Osteoblast (primary cell): ENCODE measurements around the gene MATK. TPM values are rescaled to one million over a fixed set of nuclear protein-coding genes. Genes with fewer than 3 reads are reported as not detected.

Source experiments
- DNase-seq: peaks from one replicate; pipeline ENCODE4 v3.0.0; 2011; ENCODE audit warnings: low spot score, mixed read lengths; ENCODE audit not compliant: insufficient read length; ENCODE audit errors: missing footprints
- H2AFZ ChIP-seq: 2 replicates; pipeline ENCODE4 v1.6.0; 2011; ENCODE audit warnings: mild to moderate bottlenecking, low read length
- H3K27ac ChIP-seq: 2 replicates; pipeline ENCODE4 v1.5.1; 2011; ENCODE audit warnings: mild to moderate bottlenecking, low read depth, low read length, moderate library complexity
- H3K27me3 ChIP-seq: 2 replicates; pipeline ENCODE4 v1.6.0; 2012; ENCODE audit warnings: mild to moderate bottlenecking, control low read depth, inconsistent platforms, low read length, moderate library complexity; ENCODE audit not compliant: insufficient read depth
- H3K36me3 ChIP-seq: 2 replicates; pipeline ENCODE4 v1.5.1; 2011; ENCODE audit warnings: mild to moderate bottlenecking, low read length, control low read depth, moderate library complexity; ENCODE audit not compliant: insufficient read depth
- H3K4me1 ChIP-seq: 2 replicates; pipeline ENCODE4 v1.5.1; 2011; ENCODE audit warnings: mild to moderate bottlenecking, low read length, control low read depth, moderate library complexity; ENCODE audit not compliant: insufficient read depth
- H3K4me2 ChIP-seq: 2 replicates; pipeline ENCODE4 v1.6.0; 2011; ENCODE audit warnings: mild to moderate bottlenecking, low read length; ENCODE audit not compliant: insufficient read depth
- H3K4me3 ChIP-seq: fragments of 200-600 bp; sonication (generic); 3 replicates; pipeline ENCODE4 v1.5.1; 2012; ENCODE audit warnings: mild to moderate bottlenecking, low read length, inconsistent platforms; ENCODE audit not compliant: insufficient read depth
- H3K79me2 ChIP-seq: 2 replicates; pipeline ENCODE4 v1.6.0; 2012; ENCODE audit warnings: mild to moderate bottlenecking, low read length, control low read depth, inconsistent platforms; ENCODE audit not compliant: insufficient read depth
- H3K9me3 ChIP-seq: 2 replicates; pipeline ENCODE4 v1.5.1; 2011; ENCODE audit warnings: low read depth, low read length, control low read depth
- H4K20me1 ChIP-seq: 2 replicates; pipeline ENCODE4 v1.6.0; 2012; ENCODE audit warnings: mild to moderate bottlenecking, low read length, control low read depth; ENCODE audit not compliant: insufficient read depth
- CTCF ChIP-seq: IDR thresholded peaks from 2 replicates; pipeline ENCODE4 v1.5.1; 2011; ENCODE audit warnings: mild to moderate bottlenecking, low read depth, low read length, moderate library complexity; ENCODE audit errors: extremely low read depth
- total RNA-seq: library from RNA; depleted of rRNA; stranded (reverse); fragments of >200 nt; gene quantifications from 2 replicates; pipeline ENCODE4 v1.2.3, GENCODE V29; 2012

MATK gene
- total RNA-seq, 1 donor: not detected

DNA sequence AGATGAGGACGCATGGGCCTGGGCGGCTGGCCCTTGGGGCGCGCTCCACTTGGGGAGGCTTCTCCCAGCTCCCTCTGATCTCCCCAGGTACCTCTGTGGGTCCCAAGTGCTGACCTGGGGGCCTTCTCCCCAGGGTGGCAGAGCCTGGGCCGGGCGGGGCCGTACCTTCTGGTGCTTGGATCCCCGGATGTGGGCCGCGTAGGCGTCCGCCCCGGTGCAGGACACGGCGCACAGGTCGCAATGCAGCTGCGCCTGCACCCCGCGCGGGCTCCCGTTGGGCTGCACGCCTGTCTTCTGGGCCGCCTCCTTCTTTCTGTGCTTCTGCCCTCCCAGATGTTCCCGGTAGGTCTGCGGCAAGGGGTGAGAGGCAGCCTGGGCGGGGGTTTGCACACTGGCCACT lies 41.1 kb upstream of the MATK start:
- H3K4me3 ChIP-seq: no peak overlapping the region
- H3K4me1 ChIP-seq: no peaks in the 10 kb centered on the region
- peak; percentile 9 for DNase-seq
- H3K27ac ChIP-seq: no peak overlapping the region
- no peak overlapping the region for H2AFZ ChIP-seq
- peaks cover 26% of the 10 kb centered on the region for H3K27me3 ChIP-seq
- H3K36me3 ChIP-seq: no peaks in the 10 kb centered on the region
- H4K20me1 ChIP-seq: no peaks in the 10 kb centered on the region
- no peaks in the 10 kb centered on the region for H3K9me3 ChIP-seq
- no peak overlapping the region for H3K4me2 ChIP-seq
- TF ChIP-seq CTCF: no peak
- H3K79me2 ChIP-seq: no peaks in the 10 kb centered on the region

GRCh38 chr19:3826163-3826562 lies 40.0 kb upstream of the MATK start:
- H3K36me3 ChIP-seq: no peaks in the 10 kb centered on the region
- no peak overlapping the region for H2AFZ ChIP-seq
- H4K20me1 ChIP-seq: no peaks in the 10 kb centered on the region
- H3K9me3 ChIP-seq: no peaks in the 10 kb centered on the region
- no peak for TF ChIP-seq CTCF
- H3K4me1 ChIP-seq: no peaks in the 10 kb centered on the region
- H3K27me3 ChIP-seq: peaks cover 21% of the 10 kb centered on the region
- no peak overlapping the region for H3K27ac ChIP-seq
- no peak overlapping the region for H3K4me3 ChIP-seq
- DNase-seq: peak; percentile 54
- H3K79me2 ChIP-seq: no peaks in the 10 kb centered on the region
- no peak overlapping the region for H3K4me2 ChIP-seq

DNA sequence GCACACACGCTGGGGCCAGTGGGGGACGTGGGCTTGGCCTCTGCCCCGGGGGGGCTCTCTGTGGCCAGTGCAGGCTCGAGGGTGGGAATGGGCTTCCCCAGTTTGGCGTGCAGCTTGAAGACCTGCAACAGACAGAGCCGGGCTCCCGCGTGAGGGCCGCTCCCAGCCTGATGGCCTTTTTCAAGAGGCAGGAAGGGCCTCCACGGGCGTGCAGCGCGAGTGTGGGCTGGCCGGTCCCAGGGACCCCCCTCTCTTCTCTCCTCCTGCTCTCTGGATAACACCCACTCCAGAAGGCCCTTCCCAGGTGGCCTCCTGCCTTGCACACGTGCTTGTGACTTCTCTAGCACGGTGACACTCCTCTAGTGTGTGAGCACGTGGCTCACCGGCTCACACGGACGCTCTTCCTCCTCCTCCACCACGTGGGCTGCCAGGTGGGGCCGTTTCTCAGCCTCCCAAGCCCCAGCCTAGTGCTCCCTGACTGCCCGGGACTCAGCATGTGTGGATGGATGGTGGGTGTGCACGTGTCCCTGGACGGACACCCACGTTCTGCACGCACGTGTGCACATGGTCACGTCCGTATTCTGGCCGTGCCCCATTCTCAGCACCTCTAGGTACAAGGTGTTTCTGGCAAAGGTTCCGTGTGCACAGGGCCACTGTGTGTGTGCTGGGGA lies 39.2 kb upstream of the MATK start:
- no peak for TF ChIP-seq CTCF
- no peak overlapping the region for H2AFZ ChIP-seq
- H4K20me1 ChIP-seq: no peaks in the 10 kb centered on the region
- no peak overlapping the region for H3K27ac ChIP-seq
- H3K27me3 ChIP-seq: peaks cover 16% of the 10 kb centered on the region
- H3K4me2 ChIP-seq: no peak overlapping the region
- H3K36me3 ChIP-seq: no peaks in the 10 kb centered on the region
- no peaks in the 10 kb centered on the region for H3K79me2 ChIP-seq
- peak; percentile 74 for DNase-seq
- H3K9me3 ChIP-seq: no peaks in the 10 kb centered on the region
- no peak overlapping the region for H3K4me3 ChIP-seq
- no peaks in the 10 kb centered on the region for H3K4me1 ChIP-seq

- H3K27me3 ChIP-seq: peaks cover 11% of the 10 kb centered on the region
- H2AFZ ChIP-seq: no peak overlapping the region
- H3K4me3 ChIP-seq: no peak overlapping the region
- H3K36me3 ChIP-seq: no peaks in the 10 kb centered on the region
- H3K27ac ChIP-seq: no peak overlapping the region
- no peaks in the 10 kb centered on the region for H4K20me1 ChIP-seq
- no peaks in the 10 kb centered on the region for H3K9me3 ChIP-seq
- DNase-seq: peak; percentile 73
- H3K79me2 ChIP-seq: no peaks in the 10 kb centered on the region
- H3K4me1 ChIP-seq: no peaks in the 10 kb centered on the region
- TF ChIP-seq CTCF: no peak
- H3K4me2 ChIP-seq: no peak overlapping the region
Measured at GRCh38 chr19:3823350-3823713, 37.2 kb upstream of the MATK start.
